SKM-1 treated with dmso at 0.1 percent for 144 hours (cell line): ENCODE data around the gene EIF2S1.
"Not testable (repeated sequence)": the region's sequence is repeated elsewhere in the genome, so short reads cannot be mapped to it uniquely, and the experiment has no call there.

Source experiments
- DNase-seq: peaks from one replicate; lab custom pipeline; 2025; ENCODE audit not compliant: unreplicated experiment; lab: John Stamatoyannopoulos, UW

EIF2S1 gene

GRCh38 chr14:67359775-67360469 lies at the start of gene EIF2S1, which contains the start of gene ATP6V1D:
Gene EIF2S1, plus strand, starts transcription at chr14:67360328. Its CDS starts 4,440 bp downstream, at chr14:67364768.
Gene ATP6V1D, minus strand, starts transcription at chr14:67359804. Its CDS starts 106 bp downstream, at chr14:67359698.
- peak; percentile 83 for DNase-seq

GRCh38 chr14:67311868-67312267 lies 48.3 kb upstream of the EIF2S1 start:
- DNase-seq, result no peak

- no peak for DNase-seq
Observed at GRCh38 chr14:67313153-67313552, 47.0 kb upstream of the EIF2S1 start.

- DNase-seq, result no peak
Observed at GRCh38 chr14:67317822-67318221, 42.3 kb upstream of the EIF2S1 start.

GRCh38 chr14:67319142-67319541 lies 41.0 kb upstream of the EIF2S1 start:
- DNase-seq, result no peak

- not testable (repeated sequence) for DNase-seq
Observed at GRCh38 chr14:67329666-67330065, 30.5 kb upstream of the EIF2S1 start.

- DNase-seq, result no peak
Observed at GRCh38 chr14:67331368-67332125, 28.6 kb upstream of the EIF2S1 start.

GRCh38 chr14:67332468-67332867 lies 27.7 kb upstream of the EIF2S1 start:
- no peak for DNase-seq

GRCh38 chr14:67335781-67336180 lies 24.3 kb upstream of the EIF2S1 start:
- DNase-seq, result no peak

- DNase-seq, result not testable (repeated sequence)
Observed at GRCh38 chr14:67341231-67341630, 18.9 kb upstream of the EIF2S1 start.

- no peak for DNase-seq
Observed at GRCh38 chr14:67343601-67344230, 16.4 kb upstream of the EIF2S1 start.

- DNase-seq, result no peak
Observed at GRCh38 chr14:67345583-67345982, 14.5 kb upstream of the EIF2S1 start.

- DNase-seq, result no peak
Observed at GRCh38 chr14:67352055-67352454, 8.1 kb upstream of the EIF2S1 start.

- DNase-seq, result no peak
Observed at GRCh38 chr14:67357186-67357968, 2.8 kb upstream of the EIF2S1 start.

- no peak for DNase-seq
Observed at GRCh38 chr14:67357969-67358354, 2.2 kb upstream of the EIF2S1 start.

GRCh38 chr14:67358924-67359774 lies 979 bp upstream of the EIF2S1 start:
- no peak for DNase-seq

GRCh38 chr14:67360470-67361206 lies 510 bp downstream of the EIF2S1 start:
- DNase-seq, result no peak

GRCh38 chr14:67365476-67365875 lies 5.3 kb downstream of the EIF2S1 start:
- DNase-seq, result no peak

- DNase-seq, result no peak
Observed at GRCh38 chr14:67370830-67371229, 10.7 kb downstream of the EIF2S1 start.
